NT2/D1 (cell line): ENCODE results near the gene TAGLN2.

Experiments
- SUZ12 ChIP-seq: IDR thresholded peaks from 2 replicates; pipeline ENCODE4 v1.6.1; 2011; ENCODE audit not compliant: insufficient read length, insufficient read depth; ENCODE audit errors: extremely low read depth
- YY1 ChIP-seq: IDR thresholded peaks from 2 replicates; pipeline ENCODE4 v1.6.1; 2011; ENCODE audit not compliant: insufficient read length, insufficient read depth
- ZNF274 ChIP-seq: IDR thresholded peaks from 2 replicates; pipeline ENCODE4 v1.6.1; 2011; ENCODE audit warnings: mild to moderate bottlenecking, low read depth, low read length

DNA sequence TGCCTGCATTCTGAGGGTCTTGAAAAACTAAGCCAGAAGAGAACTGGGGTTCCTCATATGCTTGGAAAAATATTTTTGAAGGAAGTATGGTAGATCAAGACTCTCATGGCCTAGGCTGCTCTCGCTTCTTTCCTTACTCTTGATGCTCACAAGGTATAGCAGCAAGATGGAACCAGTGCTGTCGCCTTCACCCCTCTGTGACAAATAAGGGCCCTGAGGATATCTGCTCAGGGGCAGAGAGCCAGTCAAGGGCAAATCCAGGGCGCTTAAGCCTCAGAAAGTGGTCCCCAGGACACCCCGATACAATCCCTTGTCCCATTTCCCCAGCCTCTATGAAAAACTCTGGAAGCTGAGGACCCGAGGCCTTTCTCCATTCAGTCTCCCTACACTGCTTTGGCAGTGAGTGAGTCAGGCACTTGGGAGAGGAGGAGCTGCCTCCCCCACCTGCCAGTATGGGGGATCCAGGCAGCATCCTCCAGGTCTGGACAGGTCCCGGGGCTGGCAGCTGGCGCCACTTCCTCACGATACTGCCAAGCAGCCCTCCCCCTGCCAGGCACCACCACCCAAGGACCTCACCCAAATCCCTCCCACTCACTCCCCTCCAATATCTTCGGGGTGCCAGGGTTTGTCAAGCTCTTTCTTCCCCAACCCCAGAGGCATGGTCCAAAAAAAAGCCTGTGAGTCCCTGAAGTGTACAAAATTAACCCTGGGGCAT, 18.8 kb upstream of the TAGLN2 start:
- TF ChIP-seq ZNF274: no peak
- TF ChIP-seq YY1: no peak
- no peak for TF ChIP-seq SUZ12
